Lower leg skin (tissue), 3 donors: ENCODE data around the gene PRDM16.

Experiments used
- CTCF ChIP-seq, 3 donors: fragments of 450-650 bp; IDR thresholded peaks; one replicate each; pipeline ENCODE4 v1.5.1; 2016; ENCODE audit warnings: antibody characterized with exemption in 3 of 3, mild to moderate bottlenecking in 3 of 3, moderate library complexity in 2 of 3
- POLR2A ChIP-seq, 2 donors: fragments of 450-650 bp; IDR thresholded peaks; one replicate each; pipeline ENCODE4 v1.6.1; 2016 to 2017; ENCODE audit warnings: antibody characterized with exemption in 2 of 2, mild to moderate bottlenecking in 1 of 2, moderate library complexity in 1 of 2

GRCh38 chr1:3274972-3275371 is 206.0 kb downstream of the PRDM16 start:
- TF ChIP-seq POLR2A (IDR thresholded peaks at IDR 0.05) (no peak), CTCF (IDR thresholded peaks at IDR 0.05) (no peak)
